Superior temporal gyrus (tissue), 1 donor: Measurements from ENCODE around the gene TTLL11.

Experiments
- DNase-seq: peaks from one replicate; pipeline ENCODE4 v3.0.0-alpha.2; 2016; ENCODE audit errors: extremely low spot score

The TTLL11 gene

DNA sequence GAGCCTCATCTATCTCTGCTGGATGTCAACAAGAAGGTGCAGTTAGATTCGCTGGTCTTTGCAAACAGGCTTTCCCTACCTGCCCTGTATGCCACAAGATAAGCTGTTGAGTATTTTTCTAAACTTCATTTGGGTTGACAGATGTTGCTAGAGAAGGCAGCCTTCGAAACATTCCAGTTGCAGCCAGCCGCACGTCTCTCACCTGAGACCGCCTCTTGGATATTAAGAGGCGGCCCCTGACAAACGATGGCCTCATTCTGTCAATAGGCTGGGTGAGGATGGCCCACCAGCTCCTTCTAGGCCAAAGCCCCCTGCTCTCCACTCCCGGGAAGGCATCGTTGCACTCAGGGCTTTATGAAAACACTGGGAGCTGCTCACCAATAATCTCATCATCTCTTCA lies 260.0 kb downstream of the TTLL11 start:
- no peak for DNase-seq

- no peak for DNase-seq
Observed at GRCh38 chr9:121831869-121832268, 261.2 kb downstream of the TTLL11 start.

- DNase-seq, result no peak
Observed at GRCh38 chr9:121830441-121831140, 262.5 kb downstream of the TTLL11 start.

DNA sequence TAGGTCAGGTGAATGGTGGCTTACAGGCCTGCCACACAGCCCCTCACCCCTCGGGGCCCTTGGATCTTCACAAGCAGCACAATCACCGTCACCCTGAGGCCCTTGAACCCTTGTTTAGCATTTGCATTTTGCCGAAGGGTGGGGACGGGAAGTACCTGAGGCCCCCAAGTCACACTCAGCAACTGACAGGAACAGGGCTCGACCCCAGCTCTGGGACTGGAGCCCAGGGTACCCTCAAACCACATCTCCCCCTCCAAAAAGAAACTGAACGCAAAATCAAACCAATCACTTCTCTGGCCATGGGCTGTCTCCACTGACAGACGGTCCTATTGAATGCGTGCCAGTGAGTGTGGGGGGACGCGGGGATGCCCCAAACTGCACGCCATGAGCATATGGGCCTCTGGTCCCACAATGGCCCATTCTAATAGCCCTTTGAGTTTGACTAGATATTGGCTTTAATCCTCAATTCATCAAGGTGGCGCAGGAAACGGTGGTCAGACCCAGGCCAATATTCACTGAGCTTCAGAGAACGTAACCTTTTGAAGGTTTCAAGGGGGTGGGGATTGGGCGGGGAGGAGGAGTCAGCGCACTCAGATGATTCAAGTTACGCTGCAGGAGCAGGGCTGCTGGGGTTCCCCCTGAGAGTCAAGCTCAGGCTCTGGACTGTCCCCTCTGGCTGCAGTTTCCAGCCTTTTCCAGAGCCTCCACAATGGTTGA lies 265.7 kb downstream of the TTLL11 start:
- DNase-seq, result no peak

GRCh38 chr9:121826711-121827110 lies 266.4 kb downstream of the TTLL11 start:
- no peak for DNase-seq

GRCh38 chr9:121825031-121825691 lies 267.9 kb downstream of the TTLL11 start:
- DNase-seq, result no peak

DNA sequence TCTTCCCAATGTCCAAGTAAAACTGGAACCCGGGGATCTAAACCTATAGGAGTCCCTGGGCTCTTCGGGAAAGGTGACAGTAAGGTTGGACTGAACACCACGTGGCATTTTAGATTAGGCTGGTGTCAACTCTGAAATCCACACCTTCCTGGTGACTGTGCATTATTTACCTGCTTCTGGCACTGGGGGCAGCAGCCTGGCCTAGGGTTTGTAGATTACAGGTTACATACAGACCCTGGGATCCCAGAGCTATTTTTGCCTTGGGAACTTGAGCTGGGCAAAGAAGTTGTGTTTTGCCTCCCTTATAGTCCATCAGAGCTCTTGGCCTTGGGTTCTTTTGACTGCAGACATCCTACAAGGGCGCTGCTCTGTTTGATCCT lies 268.5 kb downstream of the TTLL11 start:
- no peak for DNase-seq

DNA sequence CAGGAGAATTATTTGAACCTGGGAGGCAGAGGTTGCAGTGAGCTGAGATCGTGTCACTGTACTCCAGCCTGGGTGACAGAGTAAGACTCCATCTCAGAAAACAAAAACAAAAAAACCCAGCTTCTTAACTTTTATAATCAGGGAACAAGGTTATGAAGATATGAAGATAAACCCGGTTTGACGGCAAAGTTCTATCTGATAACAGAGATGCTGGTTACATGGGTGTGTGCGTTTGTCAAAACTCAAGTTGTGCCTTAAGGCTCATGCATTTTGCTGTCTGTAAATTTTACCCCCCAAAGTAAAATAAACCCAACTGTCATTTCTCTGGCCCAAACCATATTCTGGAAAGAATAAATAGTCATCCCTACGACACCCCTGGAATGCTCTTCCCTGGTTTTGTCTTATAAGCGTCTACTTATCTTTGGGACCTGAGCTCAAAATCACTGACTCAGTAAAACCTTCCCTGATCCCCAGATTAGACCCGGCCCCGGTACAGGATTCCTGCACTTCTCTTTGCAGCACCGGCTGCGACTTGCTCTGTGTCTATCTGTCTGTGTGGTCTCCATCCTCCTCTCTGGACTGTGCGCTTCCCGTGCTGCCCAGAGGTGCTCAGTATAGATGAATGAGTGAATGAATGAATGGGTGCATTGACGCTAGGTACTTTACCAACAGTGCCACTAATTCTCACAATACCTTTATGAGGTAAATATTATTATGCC lies 269.5 kb downstream of the TTLL11 start:
- DNase-seq, result no peak

- no peak for DNase-seq
Observed at GRCh38 chr9:121822093-121823085, 270.7 kb downstream of the TTLL11 start.

- no peak for DNase-seq
Observed at GRCh38 chr9:121821326-121821725, 271.8 kb downstream of the TTLL11 start.

GRCh38 chr9:121820286-121821005 lies 272.7 kb downstream of the TTLL11 start:
- DNase-seq, result no peak

DNA sequence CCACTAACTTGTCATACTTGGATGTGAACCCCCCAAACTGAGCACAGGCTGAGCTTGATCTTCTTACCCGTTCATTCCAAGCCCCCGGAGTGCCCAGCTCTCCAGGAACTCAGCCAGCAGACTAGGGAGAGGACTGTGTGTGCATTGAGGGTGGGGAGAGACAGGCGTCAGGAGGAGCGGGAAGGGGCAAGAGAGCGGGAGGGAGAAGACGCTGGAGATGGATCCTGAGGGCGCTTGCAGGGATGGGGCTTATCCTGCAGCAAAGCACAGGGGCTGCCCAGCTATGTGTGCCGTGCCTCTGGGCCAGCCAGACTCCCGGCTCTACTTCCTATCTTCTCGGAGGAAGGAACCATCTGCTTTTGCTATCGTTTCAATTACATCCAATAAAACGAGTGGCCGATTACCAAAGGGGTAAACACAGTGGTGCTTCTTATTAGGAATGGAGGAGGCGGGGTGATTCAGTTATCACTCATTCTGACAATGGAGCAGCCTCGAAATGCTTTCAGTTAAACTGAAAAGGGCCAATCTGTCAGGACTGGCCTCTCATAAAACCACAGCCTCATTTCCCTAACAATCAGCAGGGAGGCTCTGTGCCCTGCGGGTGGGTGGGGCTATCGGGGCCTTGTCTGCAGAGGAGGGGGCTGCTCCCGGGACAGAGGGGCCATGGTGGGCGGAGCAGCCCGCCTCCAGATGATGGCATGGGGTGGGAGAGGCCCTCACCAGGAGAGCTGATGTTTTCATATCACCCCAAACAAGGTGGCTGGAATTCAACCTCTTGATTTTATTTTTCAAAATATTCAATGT lies 273.5 kb downstream of the TTLL11 start:
- DNase-seq, result no peak

GRCh38 chr9:121818841-121819427 lies 274.2 kb downstream of the TTLL11 start:
- DNase-seq, result no peak

- no peak for DNase-seq
Observed at GRCh38 chr9:121818016-121818661, 275.0 kb downstream of the TTLL11 start.

- DNase-seq, result no peak
Observed at GRCh38 chr9:121817476-121817875, 275.6 kb downstream of the TTLL11 start.

DNA sequence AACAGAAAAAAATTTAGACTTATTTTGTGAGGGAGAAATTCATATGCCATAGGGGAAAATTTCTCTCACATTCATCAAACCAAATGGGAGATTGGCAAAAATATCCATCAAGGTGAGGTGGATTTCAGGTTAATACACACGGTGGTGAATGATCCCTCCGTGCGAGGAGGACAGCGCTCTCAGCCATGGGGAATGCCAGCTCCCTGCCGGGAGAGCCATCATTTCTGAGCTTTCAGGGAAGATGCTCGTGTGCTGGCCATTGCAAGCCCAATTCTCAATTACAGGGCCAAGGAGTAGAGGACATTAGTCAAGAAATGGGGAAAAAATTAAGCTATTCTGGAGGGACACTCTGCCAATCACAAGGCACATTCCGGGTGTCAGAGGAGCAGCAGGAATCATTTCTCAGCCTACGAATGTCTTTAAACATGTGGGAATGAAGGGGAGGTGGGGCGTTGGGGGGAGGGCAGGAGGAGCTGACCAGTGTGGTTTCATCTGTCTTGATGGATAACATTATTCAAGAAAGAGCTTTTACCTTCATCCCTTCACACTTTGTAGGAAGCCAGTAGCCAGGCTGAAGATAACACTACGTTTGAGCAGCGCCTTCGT lies 276.2 kb downstream of the TTLL11 start:
- DNase-seq, result no peak

GRCh38 chr9:121816449-121816817 lies 276.7 kb downstream of the TTLL11 start:
- DNase-seq, result no peak
